Measurements from ENCODE around the gene TMEM89. TPM values are rescaled to one million over a fixed set of nuclear protein-coding genes. Genes with fewer than 3 reads are reported as not detected.

TMEM89 gene
- total RNA-seq, 2 donors from 2014 or later = 0.57 TPM; not detected in 1

- no peak for TF ChIP-seq CTCF (conservative IDR thresholded peaks at IDR 0.05)
- no peak for DNase-seq
- H3K27me3 Mint-ChIP-seq (ENCODE audit: insufficient read depth) = peaks cover 18% of the 10 kb centered on the region
- H3K27me3 ChIP-seq (ENCODE audit: control insufficient read depth, insufficient read depth, low read length, poor library complexity, severe bottlenecking) = no peaks in the 10 kb centered on the region
- H3K36me3 ChIP-seq (ENCODE audit: control insufficient read depth, insufficient read depth, low read length) = peaks cover 12% of the 10 kb centered on the region
- no peaks in the 10 kb centered on the region for H3K9me3 Mint-ChIP-seq
- H3K36me3 Mint-ChIP-seq (ENCODE audit: low read depth) = peaks cover 33% of the 10 kb centered on the region
- WGBS, 2 experiments (ENCODE audit: insufficient coverage in 1 of 2, insufficient read length in 1 of 2) = 96 to 97% methylated on average over 14 to 15 of the region's 15 CpGs
- no peak overlapping the region for H3K9ac ChIP-seq (ENCODE audit: extremely low read depth, low read length, poor library complexity, severe bottlenecking)
- no peaks in the 10 kb centered on the region for H3K9me3 ChIP-seq (ENCODE audit: control insufficient read depth, low read length)
- no peaks in the 10 kb centered on the region for H3K4me1 ChIP-seq (ENCODE audit: control insufficient read depth, insufficient read depth, low read length)
- H3K4me1 Mint-ChIP-seq = no peaks in the 10 kb centered on the region
- no peak overlapping the region for H3K27ac ChIP-seq (ENCODE audit: low read depth, low read length)
- no peak overlapping the region for H3K4me3 Mint-ChIP-seq
- H3K4me3 ChIP-seq (ENCODE audit: low read length) = no peak overlapping the region
- H3K27ac Mint-ChIP-seq = no peak overlapping the region
Observed at GRCh38 chr3:48652923-48653715, 31.6 kb upstream of the TMEM89 start.

GRCh38 chr3:48651771-48652170 is 30.2 kb upstream of the TMEM89 start:
- peaks cover 28% of the 10 kb centered on the region for H3K36me3 Mint-ChIP-seq (ENCODE audit: low read depth)
- H3K27ac Mint-ChIP-seq = no peak overlapping the region
- no peak for DNase-seq
- H3K9me3 Mint-ChIP-seq = no peaks in the 10 kb centered on the region
- H3K4me3 Mint-ChIP-seq = no peak overlapping the region
- no peaks in the 10 kb centered on the region for H3K4me1 Mint-ChIP-seq
- Histone ChIP-seq H3K9me3 (ENCODE audit: control insufficient read depth, low read length) (no peaks in the 10 kb centered on the region), H3K9ac (ENCODE audit: extremely low read depth, low read length, poor library complexity, severe bottlenecking) (no peak overlapping the region), H3K36me3 (ENCODE audit: control insufficient read depth, insufficient read depth, low read length) (peaks cover 12% of the 10 kb centered on the region), H3K27ac (ENCODE audit: low read depth, low read length) (no peak overlapping the region), H3K4me1 (ENCODE audit: control insufficient read depth, insufficient read depth, low read length) (no peaks in the 10 kb centered on the region), H3K4me3 (ENCODE audit: low read length) (no peak overlapping the region), H3K27me3 (ENCODE audit: control insufficient read depth, insufficient read depth, low read length, poor library complexity, severe bottlenecking) (no peaks in the 10 kb centered on the region)
- no peak for TF ChIP-seq CTCF (conservative IDR thresholded peaks at IDR 0.05)
- 90 to 97% methylated on average over 7 to 11 of the region's 11 CpGs for WGBS, 2 experiments (ENCODE audit: insufficient coverage in 1 of 2, insufficient read length in 1 of 2)
- H3K27me3 Mint-ChIP-seq (ENCODE audit: insufficient read depth) = peaks cover 5% of the 10 kb centered on the region

GRCh38 chr3:48650723-48651122 is 29.2 kb upstream of the TMEM89 start:
- no peaks in the 10 kb centered on the region for H3K9me3 Mint-ChIP-seq
- H3K36me3 ChIP-seq (ENCODE audit: control insufficient read depth, insufficient read depth, low read length) = peaks cover 12% of the 10 kb centered on the region
- no peaks in the 10 kb centered on the region for H3K9me3 ChIP-seq (ENCODE audit: control insufficient read depth, low read length)
- DNase-seq = no peak
- no peak overlapping the region for H3K4me3 ChIP-seq (ENCODE audit: low read length)
- H3K4me1 Mint-ChIP-seq = no peaks in the 10 kb centered on the region
- peaks cover 5% of the 10 kb centered on the region for H3K27me3 Mint-ChIP-seq (ENCODE audit: insufficient read depth)
- H3K9ac ChIP-seq (ENCODE audit: extremely low read depth, low read length, poor library complexity, severe bottlenecking) = no peak overlapping the region
- 95 to 96% methylated on average over 12 of the region's 12 CpGs for WGBS, 2 experiments (ENCODE audit: insufficient coverage in 1 of 2, insufficient read length in 1 of 2)
- H3K36me3 Mint-ChIP-seq (ENCODE audit: low read depth) = peaks cover 34% of the 10 kb centered on the region
- no peak for TF ChIP-seq CTCF (conservative IDR thresholded peaks at IDR 0.05)
- no peak overlapping the region for H3K4me3 Mint-ChIP-seq
- H3K27ac ChIP-seq (ENCODE audit: low read depth, low read length) = no peak overlapping the region
- no peak overlapping the region for H3K27ac Mint-ChIP-seq
- H3K27me3 ChIP-seq (ENCODE audit: control insufficient read depth, insufficient read depth, low read length, poor library complexity, severe bottlenecking) = no peaks in the 10 kb centered on the region
- H3K4me1 ChIP-seq (ENCODE audit: control insufficient read depth, insufficient read depth, low read length) = no peaks in the 10 kb centered on the region

Data from endodermal cell (in vitro differentiated cells).